ENCODE data around the gene SHMT2. TPM values are rescaled to one million over a fixed set of nuclear protein-coding genes. Genes with fewer than 3 reads are reported as not detected.
"Not testable (repeated sequence)": the region's sequence is repeated elsewhere in the genome, so short reads cannot be mapped to it uniquely, and the experiment has no call there.

The SHMT2 gene
- total RNA-seq, 1 donor: 334 TPM

DNA sequence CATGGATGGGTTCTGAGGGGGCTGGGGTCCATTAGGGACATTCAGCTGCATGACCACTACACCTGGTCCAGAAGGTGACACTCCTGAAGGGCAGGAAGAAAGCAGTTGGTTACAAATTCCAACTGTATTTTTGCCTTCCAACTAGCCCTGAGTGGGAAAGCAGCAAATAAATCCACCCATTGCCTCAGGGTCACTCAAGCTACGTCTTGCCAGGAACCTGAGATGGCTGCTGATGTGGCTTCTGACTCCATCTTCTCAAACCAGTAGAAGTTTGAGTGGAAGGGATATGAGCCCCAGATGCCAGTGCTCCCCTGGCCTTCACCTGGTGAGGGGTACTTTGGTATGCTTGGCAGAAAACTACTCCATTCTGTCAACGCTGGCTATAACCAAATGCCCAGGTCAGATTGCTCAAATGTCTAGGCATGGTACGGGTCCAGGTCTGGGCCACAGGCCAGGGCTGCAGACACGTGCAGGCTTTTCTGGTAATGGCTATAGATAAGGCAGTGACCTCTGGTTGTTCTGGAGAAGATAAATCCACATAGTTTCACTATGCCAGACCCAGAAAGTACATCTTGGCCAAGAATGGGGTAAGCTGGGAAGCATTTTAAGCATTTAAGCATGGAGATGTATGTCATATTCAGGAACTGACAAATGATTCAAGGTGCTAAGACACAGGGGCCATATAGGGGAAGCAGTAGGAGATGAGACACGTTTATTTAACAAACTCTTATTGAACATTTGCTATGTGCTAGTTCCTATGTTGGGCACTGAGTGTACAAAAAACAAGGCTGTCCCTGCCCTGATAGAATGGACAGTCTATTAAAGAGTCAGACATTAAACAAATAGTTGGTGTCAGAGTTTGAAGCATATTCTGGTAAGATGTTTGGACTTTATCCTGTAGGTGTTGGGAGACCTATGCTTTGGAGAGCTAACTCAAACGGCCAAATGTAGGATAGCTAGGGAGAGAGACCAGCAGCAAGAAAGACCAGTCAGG, 29.8 kb downstream of the SHMT2 start:
- no peak for DNase-seq (ENCODE audit: low read depth in 2 of 3, low spot score in 2 of 3)

DNA sequence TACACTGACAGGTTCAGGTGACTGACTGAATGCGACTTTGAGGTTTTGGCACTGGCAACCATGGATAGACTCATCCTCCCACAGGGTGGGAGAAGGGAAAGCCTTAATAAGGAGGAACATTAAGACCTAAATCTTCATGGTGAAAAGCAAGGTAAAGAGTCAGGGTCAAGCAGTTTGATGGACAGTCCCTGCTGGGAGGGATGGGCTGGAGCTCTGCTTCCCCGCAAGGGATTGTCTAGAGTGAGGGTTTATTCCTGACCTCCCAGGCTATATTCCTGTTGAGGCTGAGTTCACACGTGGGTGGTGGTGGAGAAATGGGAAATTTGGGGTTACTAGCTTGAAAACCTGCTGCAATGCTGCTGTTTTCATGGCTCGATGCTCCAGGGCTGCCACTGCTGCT, 30.9 kb downstream of the SHMT2 start:
- DNase-seq (ENCODE audit: low read depth in 2 of 3, low spot score in 2 of 3): no peak

DNA sequence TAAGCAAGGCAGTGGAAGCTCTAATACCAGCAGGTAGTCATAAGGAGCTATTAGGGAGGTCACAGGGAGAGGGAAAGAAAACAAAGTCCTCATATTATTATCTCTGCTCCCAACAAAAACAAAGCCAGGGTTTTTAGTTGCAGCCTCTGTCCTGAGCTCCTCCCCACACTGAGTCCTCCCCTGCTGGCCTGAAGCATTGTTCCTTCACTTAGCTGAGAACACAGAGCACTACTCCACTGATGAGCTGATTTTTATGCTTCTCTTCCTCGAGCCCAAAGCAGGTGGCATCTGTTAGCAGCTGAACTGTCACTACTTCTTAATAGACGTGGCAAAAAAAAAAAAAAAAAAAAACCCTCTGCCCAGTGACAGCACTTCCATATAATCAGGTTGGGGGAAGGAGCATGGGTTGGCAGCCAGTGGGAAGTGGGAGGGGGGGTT, 31.9 kb downstream of the SHMT2 start:
- DNase-seq (ENCODE audit: low read depth in 2 of 3, low spot score in 2 of 3): no peak

DNA sequence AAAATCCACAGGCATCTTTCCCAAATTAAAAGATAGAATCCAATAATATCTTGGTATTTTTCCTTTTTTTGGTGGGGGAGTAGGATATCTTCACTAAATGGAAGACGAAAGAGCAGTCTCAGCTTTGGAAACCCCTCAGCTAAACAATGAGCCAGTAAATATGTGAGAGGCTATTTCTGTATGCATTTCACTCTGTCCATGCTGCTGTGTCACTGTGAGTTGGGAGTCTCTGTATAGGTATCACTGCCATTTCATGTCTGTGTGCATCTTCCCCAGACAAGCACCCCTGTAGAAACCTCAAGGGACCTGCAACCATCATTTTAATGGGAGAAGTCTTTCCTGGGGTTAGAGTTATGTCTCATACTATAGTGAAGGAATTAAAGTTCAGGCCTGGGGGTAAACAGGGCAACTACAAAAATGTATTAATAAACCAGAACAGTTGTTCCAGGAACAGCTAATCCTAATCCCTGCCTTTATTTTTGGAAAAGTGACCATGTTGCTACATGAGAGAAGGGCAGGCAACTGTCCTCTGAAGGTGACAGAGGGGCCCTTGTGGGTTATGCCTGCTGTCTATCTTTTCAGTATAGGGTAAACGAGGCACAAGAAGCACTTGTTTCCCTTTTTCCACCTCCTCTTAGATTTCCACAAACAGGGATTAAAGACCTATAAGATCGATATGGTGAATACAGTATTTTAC, 32.8 kb downstream of the SHMT2 start:
- DNase-seq (ENCODE audit: low read depth in 2 of 3, low spot score in 2 of 3): no peak

DNA sequence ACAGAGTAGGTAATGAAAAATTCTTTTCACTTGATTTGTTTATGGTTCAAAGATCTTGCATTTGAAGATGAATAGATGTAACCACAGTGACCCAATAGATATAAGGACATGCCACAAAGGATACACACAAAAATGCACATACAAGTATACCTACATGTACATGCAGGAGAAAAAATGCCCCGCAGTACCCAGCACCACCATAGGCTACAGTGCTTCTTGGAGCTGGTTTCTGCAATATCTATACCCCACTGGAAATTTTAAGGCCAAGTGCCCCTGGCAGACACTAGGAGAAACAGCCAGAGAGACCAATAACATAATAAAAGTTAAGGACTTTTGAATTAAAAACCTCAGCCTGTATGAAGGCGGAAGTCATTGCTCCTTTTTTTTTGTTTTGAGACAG, 33.6 kb downstream of the SHMT2 start:
- no peak for DNase-seq (ENCODE audit: low read depth in 2 of 3, low spot score in 2 of 3)

DNA sequence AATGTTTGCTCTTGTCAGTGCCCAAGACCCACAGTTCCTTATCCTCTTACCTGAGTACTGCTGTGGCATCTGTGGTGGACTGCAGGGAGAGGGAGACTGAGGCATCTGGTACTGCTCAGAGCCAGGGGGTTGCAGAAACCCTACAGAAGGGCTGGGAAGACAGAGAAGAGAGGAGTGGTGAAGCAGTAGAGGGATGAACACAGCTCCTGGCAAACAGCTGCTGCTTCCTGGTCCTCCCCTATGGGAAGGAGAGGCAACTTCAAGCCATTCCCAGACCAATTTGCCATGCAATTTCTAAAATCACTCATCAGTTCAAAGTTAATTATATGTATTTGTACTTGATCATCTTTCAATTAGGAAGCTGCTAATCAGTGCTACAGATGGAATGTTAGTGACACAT, 37.2 kb downstream of the SHMT2 start:
- DNase-seq (ENCODE audit: low read depth in 2 of 3, low spot score in 2 of 3): no peak

DNA sequence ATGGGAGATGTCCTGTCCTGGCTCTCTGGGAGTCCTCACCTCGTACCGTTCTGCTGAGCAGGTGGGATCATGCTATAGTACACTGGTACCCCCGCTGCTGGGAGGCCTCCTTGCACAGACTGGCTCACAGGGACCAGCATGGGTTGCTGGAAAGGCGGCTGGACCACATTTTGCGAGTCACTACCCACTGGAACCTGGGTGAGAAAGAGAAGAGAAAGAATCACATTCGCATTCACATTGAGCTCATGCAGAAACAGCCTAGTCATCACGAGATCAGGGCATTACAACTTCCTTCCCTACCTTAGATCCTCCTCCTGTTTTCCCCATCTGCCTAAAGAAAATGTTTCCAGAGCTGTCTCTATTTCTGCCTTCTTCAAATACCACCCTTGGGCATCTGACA, 38.8 kb downstream of the SHMT2 start:
- peak in 1 of 3 donors; percentile 36 for DNase-seq (ENCODE audit: low read depth in 2 of 3, low spot score in 2 of 3)

DNA sequence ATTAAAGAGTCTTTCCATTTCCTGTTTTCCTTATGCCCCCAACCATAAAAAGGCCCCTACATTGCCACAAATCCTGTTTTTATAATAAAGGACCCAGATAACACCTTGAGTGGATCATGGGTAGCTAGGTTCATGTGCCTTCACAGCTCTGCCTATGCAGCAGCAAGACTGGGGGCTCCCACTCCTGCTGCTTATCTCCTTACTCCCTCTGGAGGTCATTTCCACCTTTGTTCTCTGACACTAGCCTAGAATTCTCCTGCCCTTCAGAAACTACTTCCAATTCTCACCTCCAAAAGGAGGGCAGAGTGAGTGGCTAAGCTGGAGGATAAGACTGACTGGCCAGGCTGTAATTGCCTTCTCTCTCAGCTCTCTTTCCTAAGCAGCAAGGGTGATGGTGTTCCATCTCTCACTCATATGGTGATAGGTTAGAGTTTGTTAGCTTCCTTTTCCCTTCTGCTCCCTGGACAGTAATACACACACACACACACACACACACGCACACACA, 41.5 kb downstream of the SHMT2 start:
- DNase-seq (ENCODE audit: low read depth in 2 of 3, low spot score in 2 of 3): peak in 1 of 3 donors; percentile 11

DNA sequence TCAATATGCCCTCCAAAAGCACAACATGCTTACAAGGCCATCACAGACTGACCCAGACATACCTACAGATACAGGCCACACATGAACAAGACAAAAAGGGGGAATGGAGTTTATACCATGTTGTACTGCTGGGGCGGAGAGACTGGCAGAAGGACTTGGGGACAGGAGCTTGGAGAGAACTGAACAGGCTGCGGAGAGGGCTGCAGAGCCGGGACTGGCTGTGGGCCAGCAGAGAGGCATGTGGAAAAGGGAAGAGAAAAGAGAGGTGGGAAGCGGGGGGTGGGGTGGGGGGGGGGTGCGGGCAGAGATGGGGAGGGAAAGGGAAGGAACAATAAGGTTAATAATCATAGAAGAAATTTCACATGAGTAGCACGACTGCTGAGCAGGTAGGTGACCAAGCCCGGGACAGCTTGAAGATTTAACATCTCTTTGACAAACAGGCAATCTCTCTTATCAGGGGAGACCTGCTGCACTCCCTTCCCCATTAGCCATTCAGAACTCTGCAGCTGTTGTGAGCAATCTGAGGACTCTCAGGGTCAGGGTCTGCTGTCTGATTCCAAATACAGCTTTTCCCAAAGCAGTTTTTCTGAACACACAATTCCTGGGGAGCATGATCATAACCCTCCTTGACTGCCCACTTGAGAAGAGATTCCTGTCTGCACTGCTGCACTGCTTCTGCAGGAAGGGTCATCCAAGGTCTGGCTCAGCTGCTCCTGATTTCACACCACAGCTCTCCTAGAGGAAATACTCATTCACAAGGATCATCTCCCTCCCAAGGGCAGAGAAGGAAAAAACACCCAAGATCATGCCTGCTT, 43.0 kb downstream of the SHMT2 start:
- no peak for DNase-seq (ENCODE audit: low read depth in 2 of 3, low spot score in 2 of 3)

DNA sequence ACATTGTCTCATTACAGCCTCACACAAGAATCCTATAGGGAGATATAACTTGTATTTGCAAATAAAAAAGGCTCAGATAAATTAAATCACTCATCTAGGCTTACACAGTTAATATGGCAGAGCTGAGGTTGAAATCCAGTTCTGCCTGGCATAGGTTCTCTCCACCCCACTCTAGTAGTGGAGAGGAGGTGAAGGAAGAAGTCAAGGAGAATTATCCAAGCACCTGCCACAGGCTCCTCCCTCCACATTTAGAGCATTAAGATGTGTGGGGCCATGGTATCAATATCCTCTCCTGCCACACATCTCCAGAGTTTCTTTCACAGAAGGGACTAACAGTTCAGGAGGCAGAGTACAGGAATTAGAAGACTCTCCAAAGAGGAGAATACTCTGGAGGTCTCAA, 44.0 kb downstream of the SHMT2 start:
- DNase-seq (ENCODE audit: low read depth in 2 of 3, low spot score in 2 of 3): no peak

DNA sequence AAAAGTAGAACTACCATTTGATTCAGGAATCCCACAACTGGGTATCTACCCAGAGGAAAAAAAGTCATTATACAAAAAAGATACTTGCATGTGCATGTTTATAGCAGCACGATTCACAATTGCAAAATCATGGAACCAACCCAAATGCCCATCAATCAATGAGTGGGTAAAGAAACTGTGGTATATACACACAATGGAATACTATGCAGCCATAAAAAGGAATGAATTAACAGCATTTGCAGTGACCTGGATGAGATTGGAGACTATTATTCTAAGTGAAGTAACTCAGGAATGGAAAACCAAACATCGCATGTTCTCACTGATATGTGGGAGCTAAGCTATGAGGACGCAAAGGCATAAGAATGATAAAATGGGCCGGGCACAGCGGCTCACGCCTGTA, 46.7 kb downstream of the SHMT2 start:
- DNase-seq (ENCODE audit: low read depth in 2 of 3, low spot score in 2 of 3): not testable (repeated sequence)

DNA sequence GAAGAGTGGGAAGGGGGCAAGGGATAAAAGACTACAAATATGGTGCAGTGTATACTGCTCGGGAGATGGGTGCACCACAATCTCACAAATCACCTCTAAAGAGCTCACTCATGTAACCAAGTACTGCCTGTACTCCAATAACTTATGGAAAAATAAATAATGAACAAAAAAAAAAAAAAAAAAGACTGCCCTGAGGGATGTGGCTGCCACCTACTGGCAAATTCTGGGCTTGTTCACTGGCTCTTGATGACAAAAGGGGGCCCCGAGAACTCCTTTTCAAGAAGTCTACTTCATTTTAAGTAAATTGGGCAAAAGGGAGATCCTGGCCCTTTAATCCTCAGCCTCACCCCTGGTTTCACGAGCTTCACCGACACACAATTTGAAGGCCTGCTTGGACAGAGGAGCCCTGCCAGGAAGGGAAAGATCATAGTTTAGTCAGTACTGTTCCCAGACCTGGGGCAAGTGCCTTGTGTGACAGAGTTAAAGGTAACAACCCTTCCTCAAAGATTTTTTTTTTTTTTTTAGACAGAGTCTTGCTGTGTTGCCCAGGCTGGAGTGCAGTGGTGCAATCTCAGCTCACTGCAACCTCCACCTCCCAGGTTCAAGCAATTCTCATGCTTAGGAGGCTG, 47.5 kb downstream of the SHMT2 start:
- peak in 2 of 3 donors; percentile 37 to 54 for DNase-seq (ENCODE audit: low read depth in 2 of 3, low spot score in 2 of 3)

DNA sequence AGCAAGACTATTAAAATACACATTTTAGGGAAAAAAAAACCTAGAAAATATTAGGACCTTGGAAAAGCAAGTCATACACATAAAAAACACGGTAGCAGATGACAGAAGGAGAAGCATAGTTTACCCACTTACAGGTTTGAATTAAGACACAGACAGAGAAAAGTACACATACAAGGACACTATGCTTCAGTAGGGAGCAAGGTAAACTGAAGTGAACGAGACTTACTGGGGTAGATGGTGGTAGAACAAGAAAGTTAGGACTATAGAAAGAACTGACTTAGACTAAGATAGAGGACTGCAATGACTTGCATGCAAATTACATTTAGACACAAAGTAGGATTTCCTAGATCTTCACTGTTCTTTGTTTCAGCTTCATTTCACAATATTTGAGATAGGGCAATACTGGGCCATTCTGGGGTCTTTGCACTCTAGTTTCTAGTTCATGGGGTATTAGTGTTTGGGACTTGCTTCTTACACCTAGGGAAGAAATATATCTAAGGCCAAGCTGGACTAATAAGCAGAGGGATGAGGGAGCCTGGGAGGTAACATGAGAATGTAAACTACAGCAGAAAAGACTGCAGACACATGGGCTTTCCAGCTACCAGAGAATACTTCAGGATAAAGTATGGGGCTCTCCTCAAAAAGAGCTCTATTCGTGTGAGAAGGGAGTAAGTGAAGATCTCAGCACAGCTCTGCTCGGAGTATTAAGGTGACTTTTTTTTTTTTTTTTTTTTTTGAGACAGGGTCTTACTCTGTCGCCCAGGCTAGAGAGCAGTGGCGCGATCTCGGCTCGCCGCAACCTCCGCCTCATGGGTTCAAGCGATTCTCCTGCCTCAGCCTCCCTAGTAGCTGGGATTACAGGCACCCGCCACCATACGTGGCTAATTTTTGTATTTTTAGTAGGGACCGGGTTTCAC, 49.2 kb downstream of the SHMT2 start:
- DNase-seq (ENCODE audit: low read depth in 2 of 3, low spot score in 2 of 3): no peak

DNA sequence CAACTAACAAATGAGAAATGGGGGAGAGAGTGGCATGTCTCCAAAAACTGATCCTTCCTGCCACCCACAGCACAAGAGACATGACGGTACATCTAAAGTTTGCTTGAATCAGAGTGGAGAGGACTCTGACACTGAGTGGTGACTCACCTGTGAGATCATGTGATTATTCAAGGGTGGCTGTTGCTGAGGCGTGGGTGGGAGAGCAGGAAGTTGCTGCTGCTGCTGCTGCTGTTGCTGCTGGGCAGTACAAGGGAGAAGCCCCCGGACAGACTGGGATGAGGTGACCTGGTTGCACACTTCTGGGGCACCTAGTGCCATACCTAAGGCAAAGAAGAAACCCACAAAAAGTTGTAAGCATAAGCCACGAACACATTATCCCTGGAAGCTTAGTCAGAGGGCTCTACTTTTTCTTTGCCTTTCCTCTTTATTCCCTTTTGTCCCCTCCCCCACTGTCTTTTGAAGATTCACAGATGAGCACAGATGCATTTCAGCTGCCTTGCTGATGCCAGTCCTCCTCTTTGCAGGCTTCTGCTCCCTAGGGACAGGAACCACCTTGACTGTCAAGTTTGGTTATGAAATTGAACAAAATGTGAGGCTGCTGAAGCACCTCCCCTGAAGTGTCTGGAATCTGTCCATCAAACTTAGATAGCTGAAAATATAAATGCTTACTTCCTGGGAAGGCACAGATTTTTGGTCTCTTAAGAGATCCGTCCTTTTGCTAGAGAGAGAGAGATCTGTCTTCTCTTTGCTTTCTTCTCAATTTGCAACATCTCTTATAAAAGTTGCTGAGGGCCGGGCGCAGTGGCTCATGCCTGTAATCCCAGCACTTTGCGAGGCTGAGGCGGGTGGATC, 50.9 kb downstream of the SHMT2 start:
- peak in 2 of 3 donors; percentile 41 to 46 for DNase-seq (ENCODE audit: low read depth in 2 of 3, low spot score in 2 of 3)

DNA sequence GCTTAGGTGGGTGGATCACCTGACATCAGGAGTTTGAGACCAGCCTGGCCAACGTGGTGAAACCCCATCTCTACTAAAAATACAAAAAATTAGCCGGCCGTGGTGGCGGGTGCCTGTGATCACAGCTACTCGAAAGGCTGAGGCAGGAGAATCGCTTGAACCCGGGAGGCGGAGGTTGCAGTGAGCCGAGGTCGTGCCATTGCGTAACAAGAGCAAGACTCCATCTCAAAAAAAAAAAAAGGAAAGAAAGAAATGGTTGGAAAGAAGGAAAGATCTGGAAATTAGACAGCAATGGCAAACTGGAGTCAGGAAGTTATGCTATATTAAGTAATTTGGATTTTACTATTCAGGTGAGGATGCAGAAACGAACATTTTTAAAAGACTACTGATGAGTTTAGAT, 52.6 kb downstream of the SHMT2 start:
- not testable (repeated sequence) for DNase-seq (ENCODE audit: low read depth in 2 of 3, low spot score in 2 of 3)

Data from hematopoietic multipotent progenitor cell (in vitro differentiated cells).